SH-SY5Y (cell line): ENCODE results near the gene CELSR3.

Experiments used
- GATA2 ChIP-seq: IDR thresholded peaks from 2 replicates; pipeline ENCODE4 v1.6.1; 2011; ENCODE audit warnings: mild to moderate bottlenecking, low read depth, low read length
- GATA3 ChIP-seq: IDR thresholded peaks from 2 replicates; pipeline ENCODE4 v1.6.1; 2011; ENCODE audit warnings: low read depth, mild to moderate bottlenecking, low read length, moderate library complexity

DNA sequence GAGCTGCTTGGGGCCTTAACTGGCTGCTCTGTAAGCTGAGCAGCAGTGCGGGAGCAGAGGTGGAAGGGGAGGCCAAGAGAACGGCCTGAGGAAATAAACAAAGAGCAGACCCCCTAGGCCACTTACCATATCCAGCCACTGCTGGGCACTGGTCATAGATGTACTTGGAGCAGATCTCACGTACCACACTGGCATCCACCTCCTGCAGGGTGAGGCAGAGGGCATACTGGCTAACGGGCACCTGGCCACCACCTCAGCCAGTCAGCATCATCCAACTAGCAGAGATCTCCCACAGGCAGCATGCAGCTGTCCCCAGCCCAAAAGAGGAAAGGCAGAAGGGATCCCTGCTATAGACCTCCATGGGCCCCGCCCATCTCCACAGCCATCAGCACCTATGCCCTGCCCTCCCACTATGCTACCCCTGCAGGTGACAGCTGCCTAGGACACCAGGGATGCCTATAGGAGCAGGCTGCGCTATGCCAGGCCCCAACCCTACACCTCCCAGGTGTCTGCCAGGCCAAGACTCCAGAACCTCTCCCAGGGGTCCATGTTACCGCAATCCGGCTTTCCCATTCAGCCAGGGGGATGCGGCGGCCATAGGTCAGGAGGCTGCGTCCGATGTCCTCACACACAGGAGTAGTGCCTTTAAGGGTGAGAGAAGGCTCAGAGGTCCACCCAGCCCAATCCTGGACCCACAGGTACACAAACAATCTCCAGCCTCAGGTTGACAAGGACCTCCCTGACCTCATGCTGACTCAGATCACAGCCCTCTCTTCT lies 63.0 kb downstream of the CELSR3 start:
- no peak for TF ChIP-seq GATA3
- TF ChIP-seq GATA2, result no peak
